Left colon (tissue), 2 donors: ENCODE results near the gene ZNF302. TPM values are rescaled to one million over a fixed set of nuclear protein-coding genes. Genes with fewer than 3 reads are reported as not detected.
"Not testable (repeated sequence)": the region's sequence is repeated elsewhere in the genome, so short reads cannot be mapped to it uniquely, and the experiment has no call there.

Experiments used
- ATAC-seq: fragments of 200-7000 bp; cut with Tn5 transposase; one replicate; pipeline ENCODE4 v1.9.1; 2020; ENCODE audit warnings: mild to moderate bottlenecking, moderate library complexity
- DNase-seq, 2 donors: peaks; one replicate each; pipeline ENCODE4 v3.0.0-alpha.2; 2020
- intact Hi-C, 2 donors: fragments of 100-400 bp; cut with DNase I in 1 of 2; cut with micrococcal nuclease in 1 of 2; formaldehyde crosslinking; loops; one replicate each; pipeline versions ENCODE4 v1.11.2 to v1.14.0; 2022; cut with DNase I, micrococcal nuclease
- long read RNA-seq: library from polyadenylated mRNA; unstranded; transcript quantifications from one replicate; pipeline ENCODE4 v2.0.0, GENCODE V29; 2021
- total RNA-seq, 2 donors: library from RNA; stranded (reverse); fragmentation: NEBNext Ultra II Directional; extraction: Animal tissue kit (Norgen Biotek cat#: 25700); gene quantifications; one replicate each; pipeline ENCODE4 v1.2.1, GENCODE V29; 2021
- donor health status: DM: no; HTN: no; CAD: no.
- donor health status: DM: yes; HTN: yes; CAD: no.

Gene ZNF302
- total RNA-seq: 10 to 100 TPM; 14.6 to 15.4 TPM
- long read RNA-seq, transcript ZNF302-201 (5 exons, 2,590 nt): major isoform, 7 of 23 reads
- long read RNA-seq, transcript ZNF302-203 (5 exons, 2,600 nt): major isoform, 7 of 23 reads
- long read RNA-seq, partial matches to known transcripts: 2 of 23 reads
- long read RNA-seq, other reads (novel, unspliced or antisense): 7 of 23 reads

DNA sequence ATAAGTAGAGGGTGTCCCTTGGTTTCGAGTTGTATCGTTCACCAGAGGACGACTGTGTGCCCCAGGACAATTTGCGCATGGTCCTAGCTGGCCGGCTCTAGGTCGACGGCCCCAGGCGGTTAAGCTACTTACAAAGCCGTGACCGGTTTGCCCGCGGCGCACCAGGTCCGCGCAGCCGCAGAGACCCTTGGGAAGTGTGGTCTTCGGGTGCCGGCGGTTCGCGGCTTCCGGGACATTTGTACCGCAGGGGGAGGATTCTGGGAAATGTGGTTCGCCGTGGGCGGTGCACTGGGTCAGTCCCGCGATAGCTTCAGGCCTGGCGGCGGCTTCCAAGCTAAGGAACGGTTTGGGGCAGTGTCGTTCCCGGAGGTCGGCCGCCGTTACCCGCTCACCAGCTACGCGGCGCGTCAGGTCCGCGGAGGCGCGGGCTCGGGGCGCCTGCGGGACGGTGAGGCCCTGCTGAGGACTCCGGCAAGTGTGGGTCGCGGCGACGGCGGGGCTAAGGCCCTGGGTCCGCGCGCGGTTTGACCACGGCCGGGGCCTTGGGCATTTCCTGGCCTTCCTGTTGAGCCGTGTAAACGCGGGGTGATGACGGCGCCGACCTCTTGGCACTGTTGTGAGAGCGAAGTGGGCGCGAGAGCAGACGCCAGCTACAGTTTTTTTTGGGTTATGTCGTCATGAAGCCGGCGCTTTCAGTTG is at the start of gene ZNF302:
Gene ZNF302, plus strand, starts transcription at position 293 of the 699 bp plus-strand sequence. CDS start 1,127 bp downstream, outside the sequence.
- DNase-seq: peak; percentile 95 to 97
- intact Hi-C loops: no loop called here
- ATAC-seq: peak; percentile 97

DNA sequence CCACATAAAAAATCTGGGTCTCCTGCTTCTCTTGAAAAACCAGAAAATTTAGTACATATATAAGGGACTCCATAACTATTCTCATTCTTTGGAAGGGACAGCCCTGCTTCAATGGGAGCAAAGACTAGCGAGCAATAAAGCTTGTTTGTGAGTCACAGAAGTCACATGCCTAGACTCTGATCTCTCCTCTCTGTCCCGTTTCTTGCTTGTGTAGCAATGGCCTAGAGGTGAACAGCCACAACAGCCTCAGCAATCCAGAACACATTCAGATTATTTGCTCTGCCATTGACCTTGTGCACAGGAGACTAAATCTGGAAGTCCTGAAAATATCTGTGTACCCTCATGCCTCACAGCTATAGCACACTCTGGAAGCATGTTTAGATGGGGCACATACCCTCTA is 43.7 kb upstream of the ZNF302 start:
- intact Hi-C loops: no loop called here
- DNase-seq (no peak), ATAC-seq (no peak)

DNA sequence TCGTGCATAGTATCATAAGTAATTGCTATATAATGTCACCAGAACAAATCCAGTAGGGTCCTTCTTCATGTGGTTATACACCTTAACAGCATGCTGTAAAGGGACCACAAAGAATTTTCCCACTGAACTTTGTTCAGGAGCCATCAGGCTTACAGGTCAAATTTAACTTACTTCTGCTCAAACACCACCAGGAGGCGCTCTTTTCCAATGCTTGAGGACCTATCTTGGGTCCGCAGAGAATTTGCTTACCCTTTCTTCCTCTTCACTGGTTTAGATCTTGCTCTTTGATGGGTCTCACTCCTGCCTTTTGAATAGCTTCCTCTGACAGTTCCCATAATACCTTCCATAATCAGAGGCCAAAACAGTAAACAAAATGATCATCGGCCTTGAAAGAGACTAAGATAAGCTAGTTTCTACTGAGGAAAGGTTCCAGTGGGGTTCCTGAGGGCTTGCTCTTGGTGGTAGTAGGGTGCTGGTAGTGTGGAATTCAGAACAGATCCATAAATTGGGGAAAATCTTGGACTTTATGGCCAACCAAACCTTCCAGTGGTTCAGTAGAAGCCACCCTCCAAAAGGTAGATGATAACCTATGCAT is 37.9 kb upstream of the ZNF302 start:
- intact Hi-C loops: loop anchor here in 1 of 2 donors (2.0 kb wide), 1 partner anchor 73 kb away; no protein-coding TSS in a partner anchor
- peak; percentile 66 for ATAC-seq
- DNase-seq: peak in 1 of 2 donors; percentile 34

DNA sequence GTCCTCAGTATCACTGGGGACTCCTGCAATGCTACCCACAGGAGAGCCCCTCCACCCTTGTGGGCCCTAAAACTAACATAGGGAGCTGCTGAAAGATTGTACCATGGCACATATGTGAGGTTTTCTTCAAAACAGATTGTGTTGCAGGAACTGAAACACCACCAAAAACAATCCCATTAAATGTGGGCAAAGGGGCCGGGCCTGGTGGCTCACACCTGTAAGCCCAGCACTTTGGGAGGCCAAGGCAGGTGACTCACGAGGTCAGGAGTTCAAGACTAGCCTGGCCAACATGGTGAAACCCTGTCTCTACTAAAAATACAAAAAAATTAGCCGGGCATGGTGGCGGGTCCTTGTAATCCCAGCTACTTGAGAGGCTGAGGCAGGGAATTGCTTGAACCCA is 35.2 kb upstream of the ZNF302 start:
- no peak for DNase-seq
- intact Hi-C loops: no loop called here
- ATAC-seq: no peak

DNA sequence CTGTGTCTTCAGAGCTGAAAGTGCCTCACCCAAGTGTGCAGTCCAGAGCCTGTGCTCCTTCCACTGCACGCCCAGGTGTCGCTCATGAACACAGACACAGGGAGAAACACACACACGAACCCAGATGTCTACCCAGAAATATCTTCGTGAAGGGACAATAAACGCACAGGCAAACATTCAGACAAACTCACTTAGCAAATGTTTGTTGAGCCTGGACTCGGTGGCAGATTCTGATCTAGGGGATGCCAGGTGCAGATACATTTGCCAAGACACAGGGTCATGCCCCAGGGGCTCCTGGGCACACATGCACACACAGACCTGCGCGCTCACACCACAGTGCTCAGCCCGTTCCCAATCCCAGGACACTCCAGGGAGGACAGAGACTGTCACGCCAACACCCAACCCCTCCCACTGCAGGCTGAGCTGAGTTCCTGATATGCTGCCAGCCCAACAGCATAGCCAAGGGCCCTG is 32.5 kb upstream of the ZNF302 start:
- no peak for DNase-seq
- ATAC-seq: no peak
- intact Hi-C loops: no loop called here

DNA sequence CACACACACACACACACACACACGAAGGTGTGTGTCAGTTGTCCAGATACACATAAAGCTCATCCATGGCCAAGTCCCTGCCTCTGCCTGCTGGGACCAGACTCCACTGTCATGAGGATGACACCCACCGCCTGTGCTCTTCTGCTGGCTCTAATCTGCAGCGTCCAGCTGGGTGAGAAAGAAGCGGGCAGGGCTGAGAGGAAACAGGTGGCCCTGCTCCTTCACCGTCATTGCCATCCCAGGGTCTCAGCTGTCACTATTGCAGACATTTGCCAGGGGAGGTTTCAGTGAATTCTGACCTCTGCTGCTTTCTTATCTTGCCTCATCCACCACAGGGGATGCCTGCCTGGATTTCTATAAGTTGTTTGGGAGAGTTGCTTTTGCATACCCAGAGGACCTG is 31.9 kb upstream of the ZNF302 start:
- no peak for ATAC-seq
- intact Hi-C loops: no loop called here
- DNase-seq: no peak

DNA sequence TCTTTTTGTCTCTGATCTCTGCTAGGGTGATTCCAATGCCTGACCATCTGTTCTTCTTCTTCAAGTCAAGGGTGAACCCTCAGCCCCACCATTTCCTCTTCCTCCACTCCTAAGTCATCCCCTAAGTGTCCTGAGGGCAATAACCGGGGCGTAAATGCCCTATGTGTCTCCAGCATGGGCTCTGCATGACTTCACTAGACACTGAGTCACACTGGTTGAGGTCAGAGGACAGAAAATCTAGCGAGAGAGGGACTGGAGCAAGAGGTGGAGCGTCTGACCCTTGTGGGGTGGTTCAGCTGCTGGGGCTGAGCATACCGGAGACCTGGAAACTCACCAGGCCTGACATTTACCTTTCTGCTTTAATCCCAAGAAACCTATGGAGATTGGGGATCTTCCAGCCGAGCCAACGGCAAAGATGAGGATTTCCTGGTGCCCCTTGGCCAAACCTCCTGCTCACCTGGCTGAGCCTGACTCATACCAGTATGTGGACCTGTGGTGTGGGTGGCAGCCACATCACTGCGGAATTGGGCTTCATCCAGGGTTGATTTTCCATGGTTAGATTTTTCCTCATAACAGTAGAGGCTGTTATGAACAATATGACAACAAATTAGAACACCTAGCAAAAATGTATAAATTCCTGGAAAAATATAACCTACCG is 27.5 kb upstream of the ZNF302 start:
- intact Hi-C loops: no loop called here
- ATAC-seq: no peak
- DNase-seq: no peak

DNA sequence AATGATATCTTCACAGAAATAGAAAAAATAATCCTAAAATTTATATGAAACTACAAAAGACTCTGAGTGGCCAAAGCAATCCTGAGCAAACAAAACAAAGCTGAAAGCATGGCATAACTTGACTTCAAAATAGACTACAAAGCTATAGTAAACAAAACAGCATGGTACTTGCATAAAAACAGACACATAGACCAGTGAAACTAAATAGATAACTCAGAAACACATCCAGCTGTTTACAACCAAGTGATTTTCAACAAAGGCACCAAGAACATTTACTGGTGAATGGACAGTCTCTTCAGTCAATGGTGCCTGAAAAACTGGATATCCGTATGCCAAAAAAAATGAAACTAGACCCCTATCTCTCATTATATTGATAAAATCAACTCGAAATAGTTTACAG is 25.7 kb upstream of the ZNF302 start:
- DNase-seq: no peak
- intact Hi-C loops: no loop called here
- ATAC-seq: no peak

DNA sequence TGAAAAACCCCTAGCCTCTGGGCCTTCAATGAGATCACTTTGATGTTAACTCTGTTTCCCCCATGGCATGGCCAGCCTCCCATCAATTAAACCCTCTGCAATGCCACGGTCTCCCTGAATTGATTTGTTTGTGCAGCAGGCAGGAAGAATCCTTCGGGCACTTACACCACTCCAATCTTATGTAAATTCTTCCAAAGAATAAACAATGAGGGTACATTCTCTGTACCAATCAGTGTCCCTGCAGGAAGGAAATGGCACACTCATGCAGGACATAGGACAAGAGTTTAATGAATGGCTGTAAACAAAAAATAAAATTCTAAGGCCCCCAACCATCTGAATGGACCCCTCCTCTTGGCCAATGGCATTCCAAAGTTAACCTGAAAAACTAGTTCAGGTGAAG is 22.7 kb upstream of the ZNF302 start:
- no peak for DNase-seq
- no peak for ATAC-seq
- intact Hi-C loops: no loop called here

DNA sequence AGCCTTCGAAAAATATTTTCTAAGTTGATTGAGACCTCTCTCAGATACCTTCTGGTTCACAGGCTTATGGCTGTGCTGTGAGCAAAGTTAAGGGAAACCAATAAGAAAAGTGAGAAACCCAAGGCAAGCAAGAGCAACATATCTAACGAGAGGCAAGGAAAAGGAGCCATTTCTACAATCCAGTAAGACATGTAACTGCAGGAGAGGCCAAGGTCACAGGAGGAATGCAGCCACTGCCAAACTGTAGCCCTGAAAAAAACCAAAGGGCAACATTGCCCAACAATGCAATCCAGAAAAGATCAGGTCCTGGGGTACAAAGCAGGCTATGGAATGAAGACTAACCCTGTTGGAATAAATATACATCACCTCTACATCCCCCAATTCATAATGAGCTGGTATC is 21.8 kb upstream of the ZNF302 start:
- ATAC-seq: no peak
- intact Hi-C loops: no loop called here
- DNase-seq: no peak

DNA sequence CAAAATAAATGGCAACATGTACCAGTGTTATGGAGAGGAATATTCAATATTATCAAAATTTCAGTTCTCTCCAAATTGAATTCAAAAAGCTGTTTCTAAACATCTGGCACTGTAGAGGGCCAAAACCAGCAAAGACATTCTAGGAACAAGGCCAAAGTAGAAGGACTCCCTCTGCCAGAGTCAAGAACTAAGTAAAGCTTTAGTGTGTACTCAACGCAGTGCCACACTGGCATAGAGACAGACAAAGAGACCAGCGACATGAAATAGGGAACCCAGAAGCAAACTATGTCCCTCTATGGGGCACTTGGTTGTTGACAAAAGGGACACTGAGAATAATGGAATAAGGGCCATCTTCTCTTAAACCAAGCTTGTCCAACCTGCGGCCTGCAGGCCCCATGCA is 16.1 kb upstream of the ZNF302 start:
- intact Hi-C loops: no loop called here
- ATAC-seq (no peak), DNase-seq (no peak)

DNA sequence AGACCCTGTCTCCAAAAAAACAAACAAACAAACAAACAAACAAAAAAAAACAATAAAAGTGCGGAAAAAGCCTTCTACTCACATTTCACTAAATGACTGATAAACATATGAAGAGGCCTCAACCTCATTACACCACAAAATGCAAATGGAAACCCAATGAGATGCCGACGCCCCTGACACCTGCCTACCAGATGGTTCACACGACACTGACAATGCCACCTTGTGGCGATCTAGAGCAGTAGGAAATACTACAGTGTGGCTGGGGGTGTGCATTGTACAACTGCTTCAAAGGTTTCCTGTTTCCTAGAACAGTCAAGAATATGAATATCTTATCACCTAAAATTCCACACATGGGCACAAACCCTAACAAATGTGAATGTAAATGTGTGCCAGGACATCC is 14.6 kb upstream of the ZNF302 start:
- ATAC-seq (peak; percentile 50), DNase-seq (no peak)
- intact Hi-C loops: no loop called here

DNA sequence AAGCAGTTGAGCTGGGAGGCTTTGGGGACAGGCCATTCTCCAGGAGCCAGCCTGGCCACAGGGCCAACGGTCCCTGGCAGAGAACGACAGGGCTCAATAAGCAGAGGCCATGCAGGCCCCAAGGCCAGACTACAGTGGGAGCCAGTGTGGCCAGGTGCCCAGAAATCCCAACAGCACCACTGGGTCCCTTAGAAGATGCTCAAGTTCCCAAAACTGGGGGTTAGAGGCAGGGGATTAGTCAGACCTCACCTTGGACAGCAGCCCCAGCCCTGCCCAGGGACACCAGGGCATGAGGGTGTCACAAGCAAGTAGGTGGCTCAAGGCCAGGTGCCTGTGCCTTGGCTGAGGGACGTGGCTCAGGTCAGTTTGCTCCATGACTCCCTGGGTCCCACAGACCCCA is 13.3 kb upstream of the ZNF302 start:
- ATAC-seq (no peak), DNase-seq (no peak)
- intact Hi-C loops: no loop called here

DNA sequence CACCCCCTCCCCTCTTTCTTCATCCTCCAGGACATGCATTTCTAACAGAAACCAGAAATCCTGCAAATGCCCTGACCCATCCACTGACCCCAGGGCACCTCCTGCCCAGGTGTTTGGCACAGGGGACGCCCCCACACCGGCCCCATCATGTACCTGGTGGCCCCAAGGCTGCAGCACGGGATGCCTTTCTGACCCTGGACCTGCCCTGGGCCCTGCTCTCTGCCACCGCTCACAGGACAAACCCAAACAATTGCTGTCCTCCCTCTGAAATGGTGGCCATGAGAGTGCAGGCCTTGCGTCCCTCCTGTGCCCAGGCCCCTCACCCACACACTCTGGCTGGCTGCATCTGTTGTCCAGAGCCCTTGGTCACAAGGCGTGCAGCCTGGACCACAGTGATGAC is 12.6 kb upstream of the ZNF302 start:
- DNase-seq (no peak), ATAC-seq (no peak)
- intact Hi-C loops: no loop called here

DNA sequence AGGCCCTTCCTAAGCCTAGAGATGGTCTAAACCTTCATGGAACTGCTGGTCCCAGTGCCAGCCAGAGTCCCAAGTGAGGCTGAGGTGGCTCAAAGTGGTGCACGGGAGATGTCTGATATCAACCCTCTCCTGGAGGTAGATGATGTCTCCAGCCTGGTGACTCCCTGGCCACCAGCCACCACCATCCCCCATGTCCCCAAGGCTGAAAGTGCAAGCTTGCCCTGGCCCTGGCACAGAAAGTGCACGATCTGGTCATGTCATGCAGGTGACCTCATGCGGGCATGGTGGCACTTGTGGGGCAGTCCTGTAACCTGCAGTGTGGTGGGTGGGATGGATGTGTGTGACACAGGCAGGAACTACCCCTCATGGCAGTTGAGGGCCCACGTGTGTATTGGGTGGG is 12.2 kb upstream of the ZNF302 start:
- ATAC-seq, intact Hi-C loops, DNase-seq: not testable (repeated sequence)

DNA sequence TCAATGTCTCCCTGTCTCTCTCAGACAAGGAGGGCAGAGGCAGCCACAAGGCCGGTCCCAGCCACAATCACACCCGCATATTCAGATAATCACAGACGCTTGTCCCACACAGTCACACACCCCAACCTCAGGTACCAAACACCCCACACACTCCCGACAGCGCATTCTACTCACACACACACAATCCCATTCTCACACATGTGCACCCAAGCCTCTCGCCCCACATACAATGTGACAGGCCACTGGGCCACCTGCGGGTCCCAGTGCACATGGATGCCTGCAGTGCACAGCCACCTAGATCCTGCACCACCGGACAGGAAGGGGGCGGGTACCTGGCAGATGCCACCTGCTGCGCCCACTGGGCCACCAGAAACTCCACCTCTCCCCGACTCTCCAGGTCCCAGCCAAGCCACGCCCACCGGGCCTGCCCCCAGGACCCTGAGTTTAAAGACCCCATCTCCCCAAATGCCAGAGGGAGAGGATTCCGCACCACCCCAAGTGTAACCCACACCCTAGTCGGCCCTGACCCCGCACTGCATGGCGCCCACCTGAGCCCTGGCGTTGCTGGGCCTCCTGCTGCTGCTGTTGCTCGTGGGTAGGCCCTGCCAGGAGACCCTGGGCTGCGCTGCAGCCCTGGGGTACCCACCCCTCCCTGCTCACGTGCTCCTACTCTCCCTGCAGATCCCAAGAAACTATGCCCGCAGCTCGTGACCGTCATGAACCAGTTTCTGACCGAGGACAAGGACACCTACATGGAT is 11.1 kb upstream of the ZNF302 start:
- intact Hi-C loops: no loop called here
- no peak for ATAC-seq
- no peak for DNase-seq

DNA sequence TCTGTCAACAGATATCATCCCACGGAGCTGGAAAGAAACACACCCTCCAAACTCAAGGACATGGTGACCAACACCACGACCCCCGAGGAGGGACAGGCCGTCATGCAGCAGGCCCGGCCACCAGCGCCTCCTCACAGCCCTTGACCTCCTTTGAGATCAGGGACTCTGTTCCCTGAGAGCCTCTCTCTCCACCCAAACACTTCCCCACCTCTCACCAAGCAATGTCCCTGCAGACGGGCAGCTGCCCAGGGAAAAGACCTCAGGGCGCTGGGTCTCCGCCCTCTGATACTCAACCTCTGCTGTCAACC is 10.6 kb upstream of the ZNF302 start:
- peak; percentile 6 for ATAC-seq
- intact Hi-C loops: no loop called here

DNA sequence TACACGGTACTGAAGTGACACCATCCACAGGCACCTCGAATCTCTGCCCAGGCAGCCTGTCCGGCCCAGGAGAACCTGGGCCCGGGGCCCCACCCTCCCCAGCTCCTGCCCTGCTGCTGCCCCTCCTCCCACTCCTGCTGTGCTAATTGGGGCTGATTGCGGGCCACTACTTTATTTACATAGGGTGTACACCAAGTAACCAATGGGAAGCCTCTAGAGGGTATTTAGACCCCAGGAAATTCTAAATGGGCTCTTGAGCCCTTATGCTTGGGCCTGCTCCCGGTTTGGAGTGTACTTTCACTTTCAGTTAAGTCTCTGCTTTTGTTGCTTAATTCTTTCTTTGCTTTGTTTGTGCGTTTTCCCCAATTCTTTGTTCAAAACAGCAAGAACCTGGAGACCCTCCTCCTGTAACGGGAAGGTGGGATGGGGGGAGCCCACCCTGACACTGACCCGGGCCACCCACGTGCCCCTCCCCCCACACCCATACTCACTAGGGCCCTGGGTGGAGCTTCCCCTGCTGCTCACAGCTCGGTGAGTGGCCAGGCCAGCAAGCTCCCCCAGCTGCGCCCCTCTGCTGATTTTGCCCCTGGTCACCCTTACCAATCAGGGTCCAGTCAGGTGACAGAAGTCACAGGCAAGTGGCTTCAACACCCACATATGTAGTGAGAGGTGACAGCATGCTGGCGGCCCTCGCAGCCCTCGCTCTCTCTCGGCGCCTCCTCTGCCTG is 10.0 kb upstream of the ZNF302 start:
- peak; percentile 64 for ATAC-seq
- intact Hi-C loops: no loop called here
- no peak for DNase-seq

More for the DNA sequence above, 10.6 kb upstream of the ZNF302 start:
- no peak for DNase-seq
